ENCODE measurements around the gene BRAF. TPM values are rescaled to one million over a fixed set of nuclear protein-coding genes. Genes with fewer than 3 reads are reported as not detected.
"Not testable (repeated sequence)": the region's sequence is repeated elsewhere in the genome, so short reads cannot be mapped to it uniquely, and the experiment has no call there.

BRAF gene
- polyA plus RNA-seq, 4 donors: 1.6 to 27.2 (median 4.3) TPM

DNA sequence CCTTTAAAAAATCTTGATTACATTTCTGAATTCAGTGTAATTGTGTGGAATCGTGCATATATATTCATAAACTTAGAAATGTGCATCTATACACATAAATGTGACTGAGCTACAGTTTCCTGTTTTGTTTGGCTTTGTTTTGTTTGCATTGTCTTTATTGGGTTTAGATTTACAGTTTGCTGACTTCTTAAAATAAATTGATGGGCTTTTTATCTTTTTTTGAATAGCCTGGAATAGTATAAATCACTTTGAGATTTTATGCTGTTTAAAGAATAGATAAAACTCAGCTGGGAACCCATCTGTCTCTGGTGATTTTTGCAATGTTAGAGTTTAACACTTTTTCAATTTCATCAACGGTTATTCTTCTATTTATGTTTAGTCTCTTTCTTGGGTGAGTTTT is 21.2 kb upstream of the BRAF start:
- no peaks in the 10 kb centered on the region for H3K27me3 ChIP-seq (ENCODE audit: control insufficient read depth in 3 of 3, insufficient read depth in 3 of 3, low read length in 3 of 3)
- FAIRE-seq (no peak), DNase-seq (no peak)
- no peaks in the 10 kb centered on the region for H3K9me3 ChIP-seq (ENCODE audit: control insufficient read depth in 2 of 2, insufficient read depth in 1 of 2, low read depth in 1 of 2, low read length in 1 of 2)
- no peaks in the 10 kb centered on the region for H3K36me3 ChIP-seq (ENCODE audit: control insufficient read depth in 3 of 3, insufficient read depth in 2 of 3, low read depth in 1 of 3, low read length in 3 of 3)
- H3K4me3 ChIP-seq (ENCODE audit: low read depth in 1 of 3, low read length in 3 of 3): no peak overlapping the region
- H3K27ac ChIP-seq (ENCODE audit: low read depth in 1 of 3, low read length in 2 of 3): no peak overlapping the region
- H3K4me1 ChIP-seq (ENCODE audit: control insufficient read depth in 3 of 3, insufficient read depth in 2 of 3, low read depth in 1 of 3, low read length in 2 of 3): no peaks in the 10 kb centered on the region
- 49 to 67% (median 56%) methylated on average over 2 of the region's 2 CpGs for WGBS, 3 donors

DNA sequence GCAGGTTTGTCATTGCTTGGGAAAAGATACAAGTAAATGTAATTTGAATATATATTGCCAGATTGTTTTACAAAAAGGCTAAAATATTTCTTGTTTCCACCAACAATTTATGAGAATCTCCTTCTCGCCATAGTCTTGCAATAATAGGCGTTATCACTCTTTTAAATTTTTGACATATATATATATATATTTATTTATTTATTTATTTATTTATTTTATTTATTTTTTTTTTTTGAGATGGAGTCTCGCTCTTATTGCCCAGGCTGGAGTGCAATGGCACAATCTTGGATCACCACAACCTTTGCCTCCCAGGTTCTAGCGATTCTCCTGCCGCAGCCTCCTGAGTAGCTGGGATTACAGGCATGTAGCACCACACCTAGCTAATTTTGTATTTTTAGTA is 17.5 kb upstream of the BRAF start:
- not testable (repeated sequence) for H3K4me1 ChIP-seq (ENCODE audit: control insufficient read depth in 3 of 3, insufficient read depth in 2 of 3, low read depth in 1 of 3, low read length in 2 of 3); FAIRE-seq; H3K27me3 ChIP-seq (ENCODE audit: control insufficient read depth in 3 of 3, insufficient read depth in 3 of 3, low read length in 3 of 3); H3K36me3 ChIP-seq (ENCODE audit: control insufficient read depth in 3 of 3, insufficient read depth in 2 of 3, low read depth in 1 of 3, low read length in 3 of 3); H3K27ac ChIP-seq (ENCODE audit: low read depth in 1 of 3, low read length in 2 of 3); H3K4me3 ChIP-seq (ENCODE audit: low read depth in 1 of 3, low read length in 3 of 3); DNase-seq; H3K9me3 ChIP-seq (ENCODE audit: control insufficient read depth in 2 of 2, insufficient read depth in 1 of 2, low read depth in 1 of 2, low read length in 1 of 2)
- 93 to 98% (median 97%) methylated on average over 5 of the region's 5 CpGs for WGBS, 3 donors

DNA sequence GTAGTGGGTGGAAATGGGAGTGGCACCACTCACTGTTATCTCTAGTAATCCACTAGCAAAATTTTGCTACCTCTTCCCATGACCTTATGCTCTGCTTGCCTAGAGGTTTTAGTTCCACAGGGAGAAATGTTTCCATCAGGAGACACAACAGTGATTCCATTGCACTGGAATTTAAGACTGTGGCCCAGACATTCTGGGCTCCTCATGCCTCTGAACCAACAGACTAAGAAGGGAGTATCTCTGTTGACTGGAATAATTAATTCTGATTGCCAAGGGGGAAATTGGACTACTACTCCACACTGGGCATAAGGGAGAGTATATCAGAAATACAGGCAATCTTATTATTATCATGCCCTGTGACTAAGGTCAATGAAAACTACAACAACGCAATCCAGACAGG is 16.2 kb upstream of the BRAF start:
- no peak overlapping the region for H3K27ac ChIP-seq (ENCODE audit: low read depth in 1 of 3, low read length in 2 of 3)
- no peak overlapping the region for H3K4me3 ChIP-seq (ENCODE audit: low read depth in 1 of 3, low read length in 3 of 3)
- H3K27me3 ChIP-seq (ENCODE audit: control insufficient read depth in 3 of 3, insufficient read depth in 3 of 3, low read length in 3 of 3): no peaks in the 10 kb centered on the region
- DNase-seq (no peak), FAIRE-seq (no peak)
- WGBS, 3 donors: 92 to 100% (median 93%) methylated on average over 1 of the region's 1 CpG
- H3K36me3 ChIP-seq (ENCODE audit: control insufficient read depth in 3 of 3, insufficient read depth in 2 of 3, low read depth in 1 of 3, low read length in 3 of 3): no peaks in the 10 kb centered on the region
- H3K4me1 ChIP-seq (ENCODE audit: control insufficient read depth in 3 of 3, insufficient read depth in 2 of 3, low read depth in 1 of 3, low read length in 2 of 3): no peaks in the 10 kb centered on the region
- H3K9me3 ChIP-seq (ENCODE audit: control insufficient read depth in 2 of 2, insufficient read depth in 1 of 2, low read depth in 1 of 2, low read length in 1 of 2): no peaks in the 10 kb centered on the region

DNA sequence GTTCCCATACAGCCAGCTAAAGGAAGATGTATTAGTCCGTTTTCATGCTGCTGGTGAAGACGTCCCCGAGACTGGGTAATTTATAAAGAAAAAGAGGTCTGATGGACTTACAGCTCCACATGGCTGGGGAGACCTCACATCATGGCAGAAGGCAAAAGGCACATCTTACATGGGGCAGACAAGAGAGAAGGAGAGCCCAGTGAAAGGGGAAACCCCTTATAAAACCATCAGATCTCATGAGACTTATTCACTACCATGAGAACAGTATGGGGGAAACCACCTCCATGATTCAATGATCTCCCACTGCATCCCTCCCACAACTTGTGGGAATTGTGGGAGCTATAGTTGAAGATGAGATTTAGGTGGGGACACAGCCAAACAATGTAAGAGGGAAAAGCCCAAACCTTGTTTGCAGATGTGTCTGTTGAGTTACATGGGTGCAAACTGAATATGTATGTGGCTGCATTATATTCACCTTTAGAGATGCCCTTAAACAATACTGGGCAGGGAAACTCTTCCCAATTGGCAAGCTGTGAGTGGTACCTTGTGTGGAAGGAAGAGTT is 13.1 kb upstream of the BRAF start:
- H3K4me3 ChIP-seq (ENCODE audit: low read depth in 1 of 3, low read length in 3 of 3): no peak overlapping the region
- H3K36me3 ChIP-seq (ENCODE audit: control insufficient read depth in 3 of 3, insufficient read depth in 2 of 3, low read depth in 1 of 3, low read length in 3 of 3): no peaks in the 10 kb centered on the region
- no peaks in the 10 kb centered on the region for H3K27me3 ChIP-seq (ENCODE audit: control insufficient read depth in 3 of 3, insufficient read depth in 3 of 3, low read length in 3 of 3)
- 74 to 90% (median 77%) methylated on average over 3 of the region's 3 CpGs for WGBS, 3 donors
- DNase-seq (no peak), FAIRE-seq (no peak)
- no peak overlapping the region for H3K27ac ChIP-seq (ENCODE audit: low read depth in 1 of 3, low read length in 2 of 3)
- H3K4me1 ChIP-seq (ENCODE audit: control insufficient read depth in 3 of 3, insufficient read depth in 2 of 3, low read depth in 1 of 3, low read length in 2 of 3): no peaks in the 10 kb centered on the region
- H3K9me3 ChIP-seq (ENCODE audit: control insufficient read depth in 2 of 2, insufficient read depth in 1 of 2, low read depth in 1 of 2, low read length in 1 of 2): no peaks in the 10 kb centered on the region

DNA sequence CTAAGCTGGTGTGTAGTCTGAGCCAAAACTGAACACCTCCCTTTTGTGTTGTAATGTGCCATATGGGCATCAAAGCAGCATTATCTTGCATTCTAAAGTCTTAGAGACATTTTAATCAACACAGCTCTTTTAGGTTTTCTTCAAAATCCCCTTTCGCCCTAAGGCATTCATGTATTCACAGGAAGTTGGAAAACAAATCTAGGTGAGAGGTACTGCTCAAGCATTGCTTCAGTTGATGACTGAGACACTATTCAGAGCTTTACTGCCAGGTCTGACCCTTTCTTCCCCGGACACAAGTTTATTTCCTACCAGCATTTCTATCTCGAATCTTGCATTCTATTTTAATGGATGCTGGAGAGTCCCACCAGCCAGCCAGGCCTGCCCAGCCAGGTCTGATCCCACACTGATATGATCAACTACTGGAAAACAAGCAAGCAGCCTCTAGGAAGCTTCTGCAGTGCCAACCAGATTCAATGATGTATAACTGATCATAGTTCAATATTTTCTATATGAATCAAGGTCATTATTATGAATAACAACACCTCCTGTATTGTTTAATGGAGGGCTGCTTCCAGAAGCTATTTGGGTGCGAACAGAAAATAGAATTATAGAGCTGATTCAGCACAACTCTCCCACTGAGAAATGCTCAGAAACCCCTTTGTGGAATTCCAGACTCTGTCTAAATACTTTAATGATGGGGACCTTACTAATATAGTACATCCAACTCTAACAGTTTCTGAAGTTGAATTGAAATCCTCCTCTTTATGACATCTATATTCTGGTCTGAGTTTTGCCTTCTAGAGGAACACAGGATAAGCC is 4.0 kb upstream of the BRAF start:
- WGBS, 3 donors: 83 to 90% (median 85%) methylated on average over 4 of the region's 4 CpGs
- FAIRE-seq: no peak

DNA sequence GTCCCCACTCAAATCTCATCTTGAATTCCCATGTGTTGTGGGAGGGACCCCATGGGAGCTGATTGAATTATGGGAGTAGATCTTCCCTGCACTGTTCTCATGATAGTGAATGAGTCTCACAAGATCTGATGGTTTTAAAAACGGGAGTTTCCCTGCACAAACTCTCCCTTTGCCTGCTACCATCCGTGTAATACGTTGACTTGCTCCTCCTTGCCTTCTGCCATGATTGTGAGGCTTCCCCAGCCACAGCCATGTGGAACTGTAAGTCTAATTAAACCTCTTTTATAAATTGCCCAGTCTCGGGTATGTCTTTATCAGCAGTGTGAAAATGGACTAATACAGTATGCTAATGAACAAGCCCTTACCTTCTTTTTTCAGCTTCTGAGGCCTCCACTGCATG is 3.2 kb upstream of the BRAF start:
- H3K9me3 ChIP-seq (ENCODE audit: control insufficient read depth in 2 of 2, insufficient read depth in 1 of 2, low read depth in 1 of 2, low read length in 1 of 2); FAIRE-seq; H3K27me3 ChIP-seq (ENCODE audit: control insufficient read depth in 3 of 3, insufficient read depth in 3 of 3, low read length in 3 of 3); H3K4me3 ChIP-seq (ENCODE audit: low read depth in 1 of 3, low read length in 3 of 3); H3K4me1 ChIP-seq (ENCODE audit: control insufficient read depth in 3 of 3, insufficient read depth in 2 of 3, low read depth in 1 of 3, low read length in 2 of 3); H3K27ac ChIP-seq (ENCODE audit: low read depth in 1 of 3, low read length in 2 of 3); H3K36me3 ChIP-seq (ENCODE audit: control insufficient read depth in 3 of 3, insufficient read depth in 2 of 3, low read depth in 1 of 3, low read length in 3 of 3); DNase-seq: not testable (repeated sequence)
- 80 to 89% (median 86%) methylated on average over 4 of the region's 4 CpGs for WGBS, 3 donors

More for the DNA sequence above, 4.0 kb upstream of the BRAF start:
- no peak for DNase-seq
- Histone ChIP-seq H3K9me3 (ENCODE audit: control insufficient read depth in 2 of 2, insufficient read depth in 1 of 2, low read depth in 1 of 2, low read length in 1 of 2) (peaks cover 0 to 5% of the 10 kb centered on the region in 2 donors), H3K36me3 (ENCODE audit: control insufficient read depth in 3 of 3, insufficient read depth in 2 of 3, low read depth in 1 of 3, low read length in 3 of 3) (no peaks in the 10 kb centered on the region), H3K4me1 (ENCODE audit: control insufficient read depth in 3 of 3, insufficient read depth in 2 of 3, low read depth in 1 of 3, low read length in 2 of 3) (peaks cover 0 to 6% (median 0%) of the 10 kb centered on the region in 3 donors), H3K27me3 (ENCODE audit: control insufficient read depth in 3 of 3, insufficient read depth in 3 of 3, low read length in 3 of 3) (no peaks in the 10 kb centered on the region), H3K27ac (ENCODE audit: low read depth in 1 of 3, low read length in 2 of 3) (no peak overlapping the region), H3K4me3 (ENCODE audit: low read depth in 1 of 3, low read length in 3 of 3) (no peak overlapping the region)

DNA sequence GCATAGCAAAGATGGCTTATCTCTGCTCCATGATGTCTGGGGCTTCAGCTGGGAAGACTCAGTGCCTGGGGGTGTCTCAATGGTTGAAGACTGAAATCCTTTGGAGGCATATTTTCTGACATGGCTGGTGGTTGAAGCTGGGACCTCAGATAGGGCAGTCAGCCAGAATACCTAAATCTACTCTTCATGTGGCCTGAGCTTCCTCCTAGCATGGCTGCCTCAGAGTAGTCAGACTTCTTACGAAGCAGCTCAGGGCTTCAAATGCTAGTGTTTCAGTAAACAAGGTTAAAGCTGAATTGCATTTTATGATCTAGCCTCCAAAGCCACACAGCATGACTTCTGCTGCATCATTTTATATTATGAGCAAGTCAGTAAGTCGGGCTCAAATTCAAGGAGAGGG is 2.6 kb upstream of the BRAF start:
- WGBS, 3 donors: 93 to 100% (median 96%) methylated on average over 2 of the region's 2 CpGs
- no peak overlapping the region for H3K27ac ChIP-seq (ENCODE audit: low read depth in 1 of 3, low read length in 2 of 3)
- no peaks in the 10 kb centered on the region for H3K27me3 ChIP-seq (ENCODE audit: control insufficient read depth in 3 of 3, insufficient read depth in 3 of 3, low read length in 3 of 3)
- no peak overlapping the region for H3K4me3 ChIP-seq (ENCODE audit: low read depth in 1 of 3, low read length in 3 of 3)
- no peak for FAIRE-seq
- H3K9me3 ChIP-seq (ENCODE audit: control insufficient read depth in 2 of 2, insufficient read depth in 1 of 2, low read depth in 1 of 2, low read length in 1 of 2): peaks cover 0 to 5% of the 10 kb centered on the region in 2 donors
- DNase-seq: no peak
- peaks cover 0 to 6% (median 0%) of the 10 kb centered on the region in 3 donors for H3K4me1 ChIP-seq (ENCODE audit: control insufficient read depth in 3 of 3, insufficient read depth in 2 of 3, low read depth in 1 of 3, low read length in 2 of 3)
- H3K36me3 ChIP-seq (ENCODE audit: control insufficient read depth in 3 of 3, insufficient read depth in 2 of 3, low read depth in 1 of 3, low read length in 3 of 3): no peaks in the 10 kb centered on the region

DNA sequence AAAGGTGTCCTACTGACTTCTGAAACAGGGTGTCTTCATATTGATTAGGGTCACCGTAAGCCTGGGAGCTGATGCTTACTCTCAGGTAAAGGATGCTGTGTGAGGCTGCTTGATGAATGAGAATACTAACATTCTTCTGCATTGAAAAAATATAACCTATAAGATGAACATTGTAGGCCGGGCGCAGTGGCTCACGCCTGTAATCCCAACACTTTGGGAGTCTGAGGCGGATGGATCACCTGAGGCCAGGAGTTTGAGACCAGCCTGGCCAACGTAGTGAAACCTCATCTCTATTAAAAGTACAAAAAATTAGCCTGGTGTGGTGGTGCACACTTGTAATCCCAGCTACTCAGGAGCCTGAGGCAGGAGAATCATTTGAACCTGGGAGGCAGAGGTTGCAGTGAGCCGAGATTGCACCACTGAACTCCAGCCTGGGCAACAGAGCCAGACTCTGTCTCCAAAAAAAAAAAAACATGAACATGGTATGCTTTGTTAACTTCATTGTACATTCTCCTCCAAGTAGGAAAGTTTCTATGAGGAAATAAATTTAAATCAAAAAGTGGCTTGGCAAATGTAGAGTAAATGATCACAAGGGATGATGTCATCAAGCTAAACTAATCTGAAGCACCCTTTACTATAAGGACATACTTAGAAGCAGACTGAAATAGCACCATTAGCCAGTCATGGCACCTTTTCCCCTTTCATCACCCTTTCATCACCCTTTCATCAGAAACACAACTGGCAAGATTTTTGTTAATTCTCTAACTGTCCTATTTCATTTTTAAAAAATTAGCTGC is 1.5 kb upstream of the BRAF start:
- WGBS, 3 donors: 94 to 98% (median 96%) methylated on average over 7 of the region's 7 CpGs
- Histone ChIP-seq H3K9me3 (ENCODE audit: control insufficient read depth in 2 of 2, insufficient read depth in 1 of 2, low read depth in 1 of 2, low read length in 1 of 2) (peaks cover 0 to 5% of the 10 kb centered on the region in 2 donors), H3K4me3 (ENCODE audit: low read depth in 1 of 3, low read length in 3 of 3) (no peak overlapping the region), H3K27ac (ENCODE audit: low read depth in 1 of 3, low read length in 2 of 3) (no peak overlapping the region), H3K4me1 (ENCODE audit: control insufficient read depth in 3 of 3, insufficient read depth in 2 of 3, low read depth in 1 of 3, low read length in 2 of 3) (peaks cover 0 to 6% (median 2%) of the 10 kb centered on the region in 3 donors), H3K27me3 (ENCODE audit: control insufficient read depth in 3 of 3, insufficient read depth in 3 of 3, low read length in 3 of 3) (no peaks in the 10 kb centered on the region), H3K36me3 (ENCODE audit: control insufficient read depth in 3 of 3, insufficient read depth in 2 of 3, low read depth in 1 of 3, low read length in 3 of 3) (no peaks in the 10 kb centered on the region)
- FAIRE-seq: no peak
- DNase-seq: no peak
